Spleen (tissue), 7 donors: ENCODE measurements around the gene PRKCD.

Experiments used
- CTCF ChIP-seq, 11 experiments: fragments of 200-600 bp in 7 of 11; fragments of 450-650 bp in 4 of 11; sonication (generic) in 4 of 11; IDR thresholded peaks in 8 of 11; conservative IDR thresholded peaks in 3 of 11; 1 replicate in 7 of 11; 2 replicates in 4 of 11; pipeline versions ENCODE4 v1.4.0 to v1.8.0; 2016 to 2021; ENCODE audit warnings: antibody characterized with exemption in 11 of 11, inconsistent platforms in 4 of 11, mild to moderate bottlenecking in 1 of 11
- POLR2A ChIP-seq, 3 donors: fragments of 450-650 bp; IDR thresholded peaks; one replicate each; pipeline ENCODE4 v1.5.1; 2017; ENCODE audit warnings: antibody characterized with exemption in 3 of 3, mild to moderate bottlenecking in 1 of 3
- donor health status: DM: no; HTN: no; CAD: no; lungs with moderate emphysema.
- donor health status: DM: no; HTN: no; CAD: no.
- donor health status: DM: no; HTN: no; CAD: no.

GRCh38 chr3:53198996-53199395, 38.0 kb downstream of the PRKCD start:
- no peak for TF ChIP-seq CTCF (IDR thresholded peaks at IDR 0.05 in 8 of 11, conservative IDR thresholded peaks at IDR 0.05 in 3 of 11)
- TF ChIP-seq POLR2A (IDR thresholded peaks at IDR 0.05) = no peak
